GM19025 (cell line): ENCODE data around the gene GCAT.

Experiments
- ATAC-seq: cut with Tn5 transposase; IDR thresholded peaks from one replicate; pipeline ENCODE4 v1.9.1; 2021; ENCODE audit warnings: mild to moderate bottlenecking, low read depth, moderate library complexity; ENCODE audit not compliant: unreplicated experiment

GCAT gene

GRCh38 chr22:37806409-37807333, 1.1 kb upstream of the GCAT start:
- no peak for ATAC-seq

- no peak for ATAC-seq
These were observed 542 bp downstream of the GCAT start for GRCh38 chr22:37808294-37808657.

- no peak for ATAC-seq
These were observed 2.1 kb downstream of the GCAT start for GRCh38 chr22:37809672-37810333.

GRCh38 chr22:37811867-37812266, 4.1 kb downstream of the GCAT start:
- ATAC-seq: no peak

GRCh38 chr22:37812869-37813678, 5.3 kb downstream of the GCAT start:
- no peak for ATAC-seq

GRCh38 chr22:37815593-37815992, 7.9 kb downstream of the GCAT start:
- ATAC-seq: no peak

GRCh38 chr22:37816543-37817180, 8.9 kb downstream of the GCAT start:
- ATAC-seq: no peak

GRCh38 chr22:37817705-37818408, 10.1 kb downstream of the GCAT start:
- ATAC-seq: no peak

- ATAC-seq: no peak
These were observed 10.8 kb downstream of the GCAT start for GRCh38 chr22:37818409-37819104.

GRCh38 chr22:37819105-37819433, 11.3 kb downstream of the GCAT start:
- no peak for ATAC-seq

- ATAC-seq: no peak
These were observed 12.6 kb downstream of the GCAT start for GRCh38 chr22:37820350-37820749.

- ATAC-seq: no peak
These were observed 14.5 kb downstream of the GCAT start for GRCh38 chr22:37822079-37822833.

GRCh38 chr22:37823134-37823985, 15.6 kb downstream of the GCAT start, which contains the start of gene GALR3:
Gene GALR3 (plus strand): TSS chr22:37823382. CDS start chr22:37823407, 25 bp downstream.
- ATAC-seq: no peak

- no peak for ATAC-seq
These were observed 17.2 kb downstream of the GCAT start for GRCh38 chr22:37824674-37825641.

- no peak for ATAC-seq
These were observed 19.3 kb downstream of the GCAT start for GRCh38 chr22:37827056-37827455.

GRCh38 chr22:37830093-37830842, 22.5 kb downstream of the GCAT start:
- no peak for ATAC-seq
